ENCODE results near the gene SAT1.

SAT1 gene

GRCh38 chrX:23825675-23826074 lies 42.7 kb downstream of the SAT1 start:
- no peak for TF ChIP-seq CTCF (IDR thresholded peaks at IDR 0.05; ENCODE audit: insufficient read depth, low read length, missing control alignments)
- CTCF ChIA-PET: no interaction called here
- no peak for DNase-seq (ENCODE audit: low read depth, low spot score)
- POLR2A ChIA-PET: no interaction called here
- no peak overlapping the region for H3K4me3 ChIP-seq (ENCODE audit: low read depth, low read length)

GRCh38 chrX:23826216-23826615 lies 43.2 kb downstream of the SAT1 start:
- no peak overlapping the region for H3K4me3 ChIP-seq (ENCODE audit: low read depth, low read length)
- DNase-seq (ENCODE audit: low read depth, low spot score): no peak
- POLR2A ChIA-PET: no interaction called here
- CTCF ChIA-PET: no interaction called here
- no peak for TF ChIP-seq CTCF (IDR thresholded peaks at IDR 0.05; ENCODE audit: insufficient read depth, low read length, missing control alignments)

GRCh38 chrX:23826653-23827052 lies 43.7 kb downstream of the SAT1 start:
- ChIA-PET CTCF (no interaction called here), POLR2A (no interaction called here)
- no peak for TF ChIP-seq CTCF (IDR thresholded peaks at IDR 0.05; ENCODE audit: insufficient read depth, low read length, missing control alignments)

GRCh38 chrX:23828881-23829280 lies 45.9 kb downstream of the SAT1 start:
- H3K4me3 ChIP-seq (ENCODE audit: low read depth, low read length): no peak overlapping the region
- CTCF ChIA-PET: no interaction called here
- POLR2A ChIA-PET: no interaction called here
- no peak for TF ChIP-seq CTCF (IDR thresholded peaks at IDR 0.05; ENCODE audit: insufficient read depth, low read length, missing control alignments)
- no peak for DNase-seq (ENCODE audit: low read depth, low spot score)

More at GRCh38 chrX:23826653-23827052, 43.7 kb downstream of the SAT1 start:
- no peak overlapping the region for H3K4me3 ChIP-seq (ENCODE audit: low read depth, low read length)
- DNase-seq (ENCODE audit: low read depth, low spot score): no peak

- POLR2A ChIA-PET: no interaction called here
- DNase-seq (ENCODE audit: low read depth, low spot score): no peak
- CTCF ChIA-PET: no interaction called here
- H3K4me3 ChIP-seq (ENCODE audit: low read depth, low read length): no peak overlapping the region
- no peak for TF ChIP-seq CTCF (IDR thresholded peaks at IDR 0.05; ENCODE audit: insufficient read depth, low read length, missing control alignments)
Measured at GRCh38 chrX:23832721-23833120, 49.7 kb downstream of the SAT1 start.
